Calu3 (cell line): Measurements from ENCODE around the gene TAGLN3. TPM values are rescaled to one million over a fixed set of nuclear protein-coding genes. Genes with fewer than 3 reads are reported as not detected.

Experiments
- BruUV-seq: library from RNA; stranded (reverse); fragments of 400-500 nt; replicated peaks from 2 replicates; lab custom pipeline; 2021; lab: Mats Ljungman, UMichigan
- CTCF ChIA-PET: fragments of 300-600 bp; sonication (Branson Sonifier 250); formaldehyde crosslinking; loops from one replicate; lab custom pipeline; 2022; ENCODE audit warnings: antibody characterized with exemption; lab: Charles Lee
- DNase-seq: peaks from one replicate; pipeline ENCODE4 v3.0.0; 2022
- H3K27ac Mint-ChIP-seq: one replicate; pipeline ENCODE4 v1.8.0; 2022; ENCODE audit warnings: mixed read lengths; ENCODE audit not compliant: unreplicated experiment
- H3K27me3 Mint-ChIP-seq: one replicate; pipeline ENCODE4 v1.8.0; 2022; ENCODE audit warnings: mixed read lengths; ENCODE audit not compliant: unreplicated experiment
- H3K36me3 Mint-ChIP-seq: one replicate; pipeline ENCODE4 v1.8.0; 2022; ENCODE audit warnings: mild to moderate bottlenecking, moderate library complexity, mixed read lengths; ENCODE audit not compliant: insufficient read depth, unreplicated experiment
- H3K4me1 Mint-ChIP-seq: one replicate; pipeline ENCODE4 v1.8.0; 2022; ENCODE audit warnings: mild to moderate bottlenecking, low read depth, mixed read lengths; ENCODE audit not compliant: unreplicated experiment
- H3K4me3 Mint-ChIP-seq: one replicate; pipeline ENCODE4 v1.8.0; 2022; ENCODE audit warnings: mild to moderate bottlenecking, low read depth, moderate library complexity, mixed read lengths; ENCODE audit not compliant: unreplicated experiment
- H3K9me3 Mint-ChIP-seq: one replicate; pipeline ENCODE4 v1.8.0; 2022; ENCODE audit warnings: low read depth, mixed read lengths; ENCODE audit not compliant: unreplicated experiment
- intact Hi-C: fragments of 100-400 bp; cut with micrococcal nuclease; formaldehyde crosslinking; loops from one replicate; pipeline ENCODE4 v1.10.0; 2022; ENCODE audit not compliant: unreplicated experiment
- total RNA-seq: library from RNA; stranded (reverse); gene quantifications from 2 replicates; pipeline ENCODE4 v1.2.3, GENCODE V29; 2022
- TF ChIP-seq, protein P1 (sequence below): fragments of 200-600 bp; IDR thresholded peaks from one replicate; pipeline ENCODE4 v1.8.0; 2022; ENCODE audit warnings: antibody characterized with exemption; ENCODE audit not compliant: unreplicated experiment

The TAGLN3 gene
- total RNA-seq, 1 experiment from 2014 or later = not detected

DNA sequence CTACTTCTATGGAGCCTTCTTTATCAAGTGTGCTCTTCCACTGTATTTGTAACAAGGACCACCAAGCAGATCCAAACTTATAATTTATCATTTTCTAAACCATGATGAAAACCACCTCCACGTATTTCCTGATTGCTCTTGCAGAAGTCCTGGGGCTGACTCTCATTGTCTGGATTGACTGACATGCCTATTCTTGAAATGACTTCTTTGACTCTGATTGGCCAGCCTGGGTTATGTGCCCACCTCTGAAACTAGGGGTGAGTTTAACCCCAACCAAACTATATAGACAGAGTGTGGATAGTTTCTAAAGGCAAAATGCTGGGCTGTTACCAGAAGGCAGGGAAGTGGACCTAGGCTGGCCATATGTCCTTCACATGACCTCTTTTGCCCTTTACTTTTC lies 48.5 kb downstream of the TAGLN3 start:
- Mint-ChIP-seq H3K4me3 (no peak overlapping the region), H3K9me3 (no peaks in the 10 kb centered on the region), H3K36me3 (no peaks in the 10 kb centered on the region), H3K27me3 (no peaks in the 10 kb centered on the region), H3K4me1 (peaks cover 9% of the 10 kb centered on the region), H3K27ac (no peak overlapping the region)
- CTCF ChIA-PET = no interaction called here
- intact Hi-C loops = no loop called here
- TF ChIP-seq, protein P1, sequence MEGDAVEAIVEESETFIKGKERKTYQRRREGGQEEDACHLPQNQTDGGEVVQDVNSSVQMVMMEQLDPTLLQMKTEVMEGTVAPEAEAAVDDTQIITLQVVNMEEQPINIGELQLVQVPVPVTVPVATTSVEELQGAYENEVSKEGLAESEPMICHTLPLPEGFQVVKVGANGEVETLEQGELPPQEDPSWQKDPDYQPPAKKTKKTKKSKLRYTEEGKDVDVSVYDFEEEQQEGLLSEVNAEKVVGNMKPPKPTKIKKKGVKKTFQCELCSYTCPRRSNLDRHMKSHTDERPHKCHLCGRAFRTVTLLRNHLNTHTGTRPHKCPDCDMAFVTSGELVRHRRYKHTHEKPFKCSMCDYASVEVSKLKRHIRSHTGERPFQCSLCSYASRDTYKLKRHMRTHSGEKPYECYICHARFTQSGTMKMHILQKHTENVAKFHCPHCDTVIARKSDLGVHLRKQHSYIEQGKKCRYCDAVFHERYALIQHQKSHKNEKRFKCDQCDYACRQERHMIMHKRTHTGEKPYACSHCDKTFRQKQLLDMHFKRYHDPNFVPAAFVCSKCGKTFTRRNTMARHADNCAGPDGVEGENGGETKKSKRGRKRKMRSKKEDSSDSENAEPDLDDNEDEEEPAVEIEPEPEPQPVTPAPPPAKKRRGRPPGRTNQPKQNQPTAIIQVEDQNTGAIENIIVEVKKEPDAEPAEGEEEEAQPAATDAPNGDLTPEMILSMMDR = no peak
- BruUV-seq = no TSS peak
- DNase-seq = no peak

- no peak for DNase-seq
These were observed 50.2 kb downstream of the TAGLN3 start for GRCh38 chr3:112048911-112049310.

DNA sequence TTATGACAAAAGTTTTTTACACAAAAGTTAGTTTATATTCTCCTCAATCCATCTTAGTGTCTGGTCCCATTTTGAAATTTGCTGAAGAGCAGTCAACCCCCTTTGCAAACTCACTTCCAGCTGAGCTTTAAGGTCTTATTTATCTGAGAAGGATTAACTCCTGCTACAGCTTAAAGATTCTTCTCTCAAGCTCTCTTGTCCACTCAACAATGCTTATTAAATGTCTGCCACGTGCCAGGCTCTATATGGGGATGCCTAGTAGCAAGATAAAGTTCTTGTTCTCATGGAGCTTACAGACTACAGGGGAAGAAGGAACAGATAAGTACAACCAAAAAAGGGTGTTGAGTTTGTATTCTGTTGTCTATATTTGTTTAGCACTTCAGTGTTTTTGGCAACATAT lies 54.5 kb downstream of the TAGLN3 start:
- no TSS peak for BruUV-seq
- peaks cover 6% of the 10 kb centered on the region for H3K4me1 Mint-ChIP-seq
- no peaks in the 10 kb centered on the region for H3K9me3 Mint-ChIP-seq
- H3K4me3 Mint-ChIP-seq = no peak overlapping the region
- no peak overlapping the region for H3K27ac Mint-ChIP-seq
- no peaks in the 10 kb centered on the region for H3K36me3 Mint-ChIP-seq
- no peak for DNase-seq
- intact Hi-C loops = no loop called here
- TF ChIP-seq, protein P1 = no peak
- no peaks in the 10 kb centered on the region for H3K27me3 Mint-ChIP-seq
- CTCF ChIA-PET = interaction anchor here (0.6 to 0.7 kb wide), 2 partner anchors 40 to 337 kb away, joined by 3 read pairs; no protein-coding TSS in a partner anchor

More at GRCh38 chr3:112048911-112049310, 50.2 kb downstream of the TAGLN3 start:
- Mint-ChIP-seq H3K4me3 (no peak overlapping the region), H3K4me1 (peaks cover 9% of the 10 kb centered on the region), H3K9me3 (no peaks in the 10 kb centered on the region), H3K27me3 (no peaks in the 10 kb centered on the region), H3K27ac (no peak overlapping the region), H3K36me3 (no peaks in the 10 kb centered on the region)
- CTCF ChIA-PET = interaction anchor here (1.3 kb wide), 1 partner anchor 10 kb away, joined by 3 read pairs; no protein-coding TSS in a partner anchor
- TF ChIP-seq, protein P1 = no peak
- BruUV-seq = no TSS peak
- intact Hi-C loops = no loop called here

- intact Hi-C loops = no loop called here
- H3K9me3 Mint-ChIP-seq = peaks cover 3% of the 10 kb centered on the region
- BruUV-seq = no TSS peak
- DNase-seq = no peak
- TF ChIP-seq, protein P1 = no peak
- H3K4me1 Mint-ChIP-seq = peaks cover 27% of the 10 kb centered on the region
- CTCF ChIA-PET = no interaction called here
- H3K4me3 Mint-ChIP-seq = no peak overlapping the region
- no peaks in the 10 kb centered on the region for H3K27me3 Mint-ChIP-seq
- no peaks in the 10 kb centered on the region for H3K36me3 Mint-ChIP-seq
- H3K27ac Mint-ChIP-seq = no peak overlapping the region
These were observed 57.8 kb downstream of the TAGLN3 start for GRCh38 chr3:112056451-112056929.
